Sigmoid colon (tissue), 4 donors: ENCODE measurements around the gene ADD1.

Experiments
- CTCF ChIP-seq, 4 experiments: fragments of 450-650 bp in 3 of 4; fragments of 200-600 bp in 1 of 4; IDR thresholded peaks; one replicate each; pipeline ENCODE4 v1.5.1; 2016 to 2019; ENCODE audit warnings: antibody characterized with exemption in 4 of 4, mild to moderate bottlenecking in 3 of 4, moderate library complexity in 2 of 4
- POLR2AphosphoS5 ChIP-seq, 4 donors: sonication (generic); formaldehyde crosslinking; IDR thresholded peaks; one replicate each; pipeline ENCODE4 v1.6.1; 2017; ENCODE audit warnings: antibody characterized with exemption in 4 of 4

- TF ChIP-seq CTCF (IDR thresholded peaks at IDR 0.05), result no peak
- no peak for TF ChIP-seq POLR2AphosphoS5 (IDR thresholded peaks at IDR 0.05)
Measured at GRCh38 chr4:2944586-2945526, 101.2 kb downstream of the ADD1 start.
